GM13977 (cell line): Measurements from ENCODE around the gene ZCCHC8.
"Not testable (repeated sequence)": the region's sequence is repeated elsewhere in the genome, so short reads cannot be mapped to it uniquely, and the experiment has no call there.

ENCODE experiments used
- DNase-seq: peaks from one replicate; pipeline ENCODE4 v3.0.0; 2012; ENCODE audit warnings: low spot score
- CTCF ChIP-seq: IDR thresholded peaks from 2 replicates; pipeline ENCODE4 v1.5.1; 2012; ENCODE audit warnings: mild to moderate bottlenecking, control low read depth; ENCODE audit not compliant: insufficient read depth; ENCODE audit errors: extremely low read depth, missing control alignments
- in situ Hi-C: fragments of 300-500 bp; cut with MboI; formaldehyde crosslinking; loops from one replicate; pipeline ENCODE4 v1.12.0; 2022; ENCODE audit warnings: low sequenced_read_pairs, low pct_unique_long_range_greater_than_20kb, mixed read lengths, inconsistent platforms; ENCODE audit not compliant: unreplicated experiment

ZCCHC8 gene

GRCh38 chr12:122486805-122487426 lies 13.8 kb downstream of the ZCCHC8 start:
- DNase-seq, result no peak
- in situ Hi-C loops, result no loop called here
- no peak for TF ChIP-seq CTCF

GRCh38 chr12:122486360-122486759 lies 14.4 kb downstream of the ZCCHC8 start:
- DNase-seq, in situ Hi-C loops: not testable (repeated sequence)

GRCh38 chr12:122484385-122484784 lies 16.3 kb downstream of the ZCCHC8 start:
- DNase-seq, in situ Hi-C loops: not testable (repeated sequence)

GRCh38 chr12:122483969-122484368 lies 16.8 kb downstream of the ZCCHC8 start:
- in situ Hi-C loops, result no loop called here
- no peak for DNase-seq
- no peak for TF ChIP-seq CTCF

GRCh38 chr12:122481861-122482260 lies 18.9 kb downstream of the ZCCHC8 start:
- no peak for TF ChIP-seq CTCF
- DNase-seq, result no peak
- in situ Hi-C loops, result no loop called here

GRCh38 chr12:122480753-122481152 lies 20.0 kb downstream of the ZCCHC8 start:
- no peak for TF ChIP-seq CTCF
- in situ Hi-C loops, result no loop called here
- DNase-seq, result no peak

- TF ChIP-seq CTCF, result no peak
- in situ Hi-C loops, result no loop called here
- DNase-seq, result no peak
These were observed 26.4 kb downstream of the ZCCHC8 start for GRCh38 chr12:122474324-122474716.
